HFF-Myc (cell line): Measurements from ENCODE around the gene CHL1.

ENCODE experiments used
- DNase-seq: peaks from one replicate; pipeline ENCODE4 v3.0.0-alpha.2; 2011; ENCODE audit warnings: low read depth; ENCODE audit errors: extremely low read depth
- H3K4me3 ChIP-seq: replicated peaks from 2 replicates; pipeline ENCODE4 v1.5.1; 2011; ENCODE audit warnings: low read depth, mild to moderate bottlenecking, control low read depth, low read length
- TF ChIP-seq, protein P1 (sequence below): IDR thresholded peaks from 2 replicates; pipeline ENCODE4 v1.5.1; 2012; ENCODE audit warnings: mild to moderate bottlenecking, low read depth, low read length, control low read depth; ENCODE audit errors: missing control alignments

CHL1 gene

GRCh38 chr3:274927-275326, 78.4 kb downstream of the CHL1 start:
- TF ChIP-seq, protein P1, sequence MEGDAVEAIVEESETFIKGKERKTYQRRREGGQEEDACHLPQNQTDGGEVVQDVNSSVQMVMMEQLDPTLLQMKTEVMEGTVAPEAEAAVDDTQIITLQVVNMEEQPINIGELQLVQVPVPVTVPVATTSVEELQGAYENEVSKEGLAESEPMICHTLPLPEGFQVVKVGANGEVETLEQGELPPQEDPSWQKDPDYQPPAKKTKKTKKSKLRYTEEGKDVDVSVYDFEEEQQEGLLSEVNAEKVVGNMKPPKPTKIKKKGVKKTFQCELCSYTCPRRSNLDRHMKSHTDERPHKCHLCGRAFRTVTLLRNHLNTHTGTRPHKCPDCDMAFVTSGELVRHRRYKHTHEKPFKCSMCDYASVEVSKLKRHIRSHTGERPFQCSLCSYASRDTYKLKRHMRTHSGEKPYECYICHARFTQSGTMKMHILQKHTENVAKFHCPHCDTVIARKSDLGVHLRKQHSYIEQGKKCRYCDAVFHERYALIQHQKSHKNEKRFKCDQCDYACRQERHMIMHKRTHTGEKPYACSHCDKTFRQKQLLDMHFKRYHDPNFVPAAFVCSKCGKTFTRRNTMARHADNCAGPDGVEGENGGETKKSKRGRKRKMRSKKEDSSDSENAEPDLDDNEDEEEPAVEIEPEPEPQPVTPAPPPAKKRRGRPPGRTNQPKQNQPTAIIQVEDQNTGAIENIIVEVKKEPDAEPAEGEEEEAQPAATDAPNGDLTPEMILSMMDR = no peak
- no peak for DNase-seq
- H3K4me3 ChIP-seq = no peak overlapping the region

DNA sequence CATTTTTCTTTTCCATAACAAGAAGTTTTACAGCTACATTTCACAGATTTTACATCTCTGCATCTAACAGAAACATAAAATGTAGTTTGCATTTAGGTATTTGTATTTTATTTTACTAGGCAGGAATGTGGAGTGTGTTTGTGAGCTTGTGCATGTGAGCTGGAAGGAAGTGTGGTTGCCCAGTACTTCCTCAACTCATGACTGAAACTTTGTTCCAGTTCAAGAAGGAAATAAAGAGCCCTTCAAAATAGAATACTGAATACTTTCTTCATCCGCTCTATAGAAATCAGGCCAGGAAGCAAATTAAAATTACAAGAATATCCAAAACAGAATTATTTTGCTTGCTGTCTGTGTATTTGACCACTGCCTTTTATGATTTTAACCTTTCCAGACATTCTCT, 81.3 kb downstream of the CHL1 start:
- TF ChIP-seq, protein P1 = no peak
- DNase-seq = no peak
- no peak overlapping the region for H3K4me3 ChIP-seq

- no peak for DNase-seq
- no peak overlapping the region for H3K4me3 ChIP-seq
- TF ChIP-seq, protein P1 = no peak
These were observed 81.9 kb downstream of the CHL1 start for GRCh38 chr3:278300-279064.

DNA sequence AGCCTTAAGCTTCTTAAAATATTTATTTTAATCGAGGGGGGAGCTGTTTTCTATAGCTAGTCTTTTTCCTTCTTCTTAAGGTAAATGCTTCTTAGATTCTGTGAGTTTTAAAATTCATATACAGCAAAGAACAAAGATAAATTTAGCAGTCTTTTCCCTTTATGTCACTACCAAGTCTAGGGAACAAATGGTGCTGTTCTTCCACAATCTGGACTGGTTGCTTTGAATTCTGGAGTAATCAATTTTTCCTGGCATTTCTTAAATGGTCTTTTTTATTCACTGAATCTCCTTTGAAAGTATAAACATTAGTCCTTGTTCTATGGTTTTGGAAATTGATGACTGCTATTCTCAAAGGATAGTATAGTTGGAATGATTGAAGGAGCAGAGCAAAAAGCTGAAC, 82.8 kb downstream of the CHL1 start:
- TF ChIP-seq, protein P1 = no peak
- DNase-seq = no peak
- H3K4me3 ChIP-seq = no peak overlapping the region

DNA sequence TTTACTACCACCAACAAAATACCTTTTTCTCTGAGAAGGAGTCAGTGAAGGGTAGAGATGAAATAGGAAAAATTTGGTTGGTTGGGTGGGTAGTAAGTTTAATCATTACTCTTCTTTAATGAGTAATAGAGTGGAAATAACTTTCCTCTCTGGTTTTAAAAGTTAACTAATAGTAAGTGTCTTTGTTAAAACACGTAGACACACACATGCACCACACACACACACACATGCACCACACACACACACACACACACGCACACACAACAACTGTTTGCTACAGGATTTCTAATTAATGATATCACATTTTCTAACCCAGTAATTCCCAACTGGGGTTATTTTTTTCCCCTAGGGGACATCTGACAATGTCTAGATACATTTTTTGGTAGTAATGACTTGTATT, 84.1 kb downstream of the CHL1 start:
- no peak overlapping the region for H3K4me3 ChIP-seq
- TF ChIP-seq, protein P1 = no peak
- no peak for DNase-seq

GRCh38 chr3:284322-284721, 87.8 kb downstream of the CHL1 start:
- DNase-seq = no peak

More at GRCh38 chr3:284322-284721, 87.8 kb downstream of the CHL1 start:
- TF ChIP-seq, protein P1 = no peak
- H3K4me3 ChIP-seq = no peak overlapping the region
